Breast epithelium (tissue), 3 donors: ENCODE results near the gene F5.

ENCODE experiments used
- CTCF ChIP-seq, 3 donors: fragments of 450-650 bp; IDR thresholded peaks; one replicate each; pipeline ENCODE4 v1.5.1; 2016 to 2017; ENCODE audit warnings: antibody characterized with exemption in 3 of 3, mild to moderate bottlenecking in 3 of 3, moderate library complexity in 3 of 3
- POLR2A ChIP-seq: fragments of 450-650 bp; IDR thresholded peaks from one replicate; pipeline ENCODE4 v1.6.1; 2016; ENCODE audit warnings: antibody characterized with exemption, mild to moderate bottlenecking, moderate library complexity
- POLR2AphosphoS5 ChIP-seq, 3 donors: sonication (generic); formaldehyde crosslinking; IDR thresholded peaks; one replicate each; pipeline ENCODE4 v1.6.1; 2017; ENCODE audit warnings: antibody characterized with exemption in 3 of 3

GRCh38 chr1:169594391-169594790, 8.1 kb upstream of the F5 start:
- TF ChIP-seq CTCF (IDR thresholded peaks at IDR 0.05): no peak
- no peak for TF ChIP-seq POLR2A
- TF ChIP-seq POLR2AphosphoS5 (IDR thresholded peaks at IDR 0.05): no peak
